HEK293T (cell line): ENCODE data around the gene HOXA4.

ENCODE experiments used
- BHLHE40 ChIP-seq: fragments of 450-650 bp; IDR thresholded peaks from 2 replicates; pipeline ENCODE4 v1.6.1; 2016; ENCODE audit warnings: mild to moderate bottlenecking, moderate library complexity, borderline replicate concordance
- CTBP1 ChIP-seq: fragments of 450-650 bp; IDR thresholded peaks from 2 replicates; pipeline ENCODE4 v1.6.1; 2016; ENCODE audit warnings: borderline replicate concordance
- ELF4 ChIP-seq: fragments of 450-650 bp; IDR thresholded peaks from 2 replicates; pipeline ENCODE4 v1.6.1; 2017; ENCODE audit warnings: antibody characterized with exemption
- LEF1 ChIP-seq: fragments of 450-650 bp; IDR thresholded peaks from 2 replicates; pipeline ENCODE4 v1.6.1; 2017; ENCODE audit warnings: mild to moderate bottlenecking, borderline replicate concordance
- NFRKB ChIP-seq: fragments of 450-650 bp; IDR thresholded peaks from 2 replicates; pipeline ENCODE4 v1.6.1; 2016; ENCODE audit warnings: mild to moderate bottlenecking, moderate library complexity
- SP1 ChIP-seq: fragments of 450-650 bp; IDR thresholded peaks from 2 replicates; pipeline ENCODE4 v1.6.1; 2017

- TF ChIP-seq SP1 (no peak), NFRKB (no peak), LEF1 (no peak), ELF4 (no peak), BHLHE40 (no peak), CTBP1 (no peak)
Measured at GRCh38 chr7:27123007-27123476, 7.5 kb downstream of the HOXA4 start.
